K562 (cell line): Measurements from ENCODE around the gene HOXB7. TPM values are rescaled to one million over a fixed set of nuclear protein-coding genes. Genes with fewer than 3 reads are reported as not detected.

ENCODE experiments used
- ATAC-seq: fragments of 200-7000 bp; cut with Tn5 transposase; 3 replicates; pipeline ENCODE4 v1.9.1; 2020; ENCODE audit warnings: moderate library complexity
- BruUV-seq: library from RNA; stranded (reverse); fragments of 400-500 nt; replicated peaks from 2 replicates; lab custom pipeline; 2021; lab: Mats Ljungman, UMichigan
- CTCF ChIA-PET: fragments of 300-600 bp; formaldehyde crosslinking; extraction: SDS; loops from one replicate; lab custom pipeline; 2021; ENCODE audit warnings: low intra/inter-chr PET ratio; lab: Yijun Ruan, JAX
- POLR2A ChIA-PET: fragments of 300-600, 350-650 bp; sonication (Branson Sonifier 250); formaldehyde crosslinking; extraction: SDS; loops from one replicate; lab custom pipeline; 2021; ENCODE audit warnings: antibody characterized with exemption, inconsistent platforms; lab: Yijun Ruan, JAX
- DNase-seq, 4 experiments: peaks; one replicate each; pipeline versions ENCODE4 v3.0.0 to v3.0.0-alpha.2; 2011 to 2018; ENCODE audit warnings: low spot score in 3 of 4, mixed read lengths in 3 of 4; ENCODE audit errors: extremely low read depth in 1 of 4
- FAIRE-seq: peaks from 2 replicates; lab custom pipeline; 2011; peaks lifted over from hg19 to GRCh38; lab: Jason Lieb, UNC
- H2AFZ ChIP-seq: 2 replicates; pipeline ENCODE4 v1.6.0; 2011; ENCODE audit warnings: low read depth, low read length, control low read depth, inconsistent platforms
- H3K27ac ChIP-seq: fragments of 200-600 bp; 3 replicates; pipeline ENCODE4 v1.8.0; 2011; ENCODE audit warnings: low read depth, mild to moderate bottlenecking, control low read depth, inconsistent platforms, low read length, moderate library complexity, mixed read lengths; ENCODE audit errors: extremely low read depth
- H3K27me3 ChIP-seq, 2 experiments: fragments of 300-600 bp in 1 of 2; 2 replicates in 1 of 2; 3 replicates in 1 of 2; pipeline versions ENCODE4 v1.6.0 to v1.8.0; 2011; ENCODE audit warnings: inconsistent platforms in 2 of 2, low read length in 2 of 2, mild to moderate bottlenecking in 1 of 2, mixed read lengths in 1 of 2, moderate library complexity in 1 of 2; ENCODE audit not compliant: control insufficient read depth in 2 of 2, insufficient read depth in 2 of 2
- H3K36me3 ChIP-seq: fragments of 300-600 bp; 3 replicates; pipeline ENCODE4 v1.8.0; 2011; ENCODE audit warnings: mild to moderate bottlenecking, low read length, inconsistent platforms; ENCODE audit not compliant: control insufficient read depth, insufficient read depth
- H3K4me1 ChIP-seq, 2 experiments: fragments of 200-600 bp in 1 of 2; replicated peaks in 1 of 2; 2 replicates in 1 of 2; 3 replicates in 1 of 2; pipeline versions ENCODE4 v1.5.1 to v1.8.0; 2011; ENCODE audit warnings: inconsistent platforms in 2 of 2, low read length in 2 of 2, mild to moderate bottlenecking in 1 of 2, mixed read lengths in 1 of 2, moderate library complexity in 1 of 2; ENCODE audit not compliant: control insufficient read depth in 2 of 2, insufficient read depth in 2 of 2
- H3K4me2 ChIP-seq: 2 replicates; pipeline ENCODE4 v1.6.1; 2011; ENCODE audit warnings: low read length, control low read depth, inconsistent platforms, mixed read lengths; ENCODE audit not compliant: insufficient read depth
- H3K4me3 ChIP-seq: fragments of 200-600 bp; sonication (generic), shearing (Covaris generic); 2 replicates; pipeline ENCODE4 v1.5.1; 2016; ENCODE audit warnings: control low read depth, inconsistent platforms
- H3K79me2 ChIP-seq: fragments of 200-600 bp; 3 replicates; pipeline ENCODE4 v1.8.0; 2011; ENCODE audit warnings: low read length, inconsistent platforms; ENCODE audit not compliant: control insufficient read depth, insufficient read depth
- H3K9ac ChIP-seq, 2 experiments: 2 replicates each; pipeline versions ENCODE4 v1.6.0 to v1.6.1; 2011; ENCODE audit warnings: low read depth in 2 of 2, low read length in 2 of 2, control low read depth in 1 of 2, inconsistent platforms in 1 of 2, mild to moderate bottlenecking in 1 of 2, mixed read lengths in 1 of 2; ENCODE audit not compliant: insufficient read depth in 1 of 2
- H3K9me1 ChIP-seq: one replicate; pipeline ENCODE4 v1.6.0; 2011; ENCODE audit warnings: inconsistent platforms, mild to moderate bottlenecking, low read length, moderate library complexity; ENCODE audit not compliant: control insufficient read depth, insufficient read depth
- H3K9me3 ChIP-seq: replicated peaks from 2 replicates; pipeline ENCODE4 v1.5.1; 2011; ENCODE audit warnings: low read depth, low read length, inconsistent platforms; ENCODE audit not compliant: control insufficient read depth, insufficient read depth
- H4K20me1 ChIP-seq: replicated peaks from 2 replicates; pipeline ENCODE4 v1.6.1; 2011; ENCODE audit warnings: low read length, inconsistent platforms, mixed read lengths; ENCODE audit not compliant: control insufficient read depth, insufficient read depth
- CBFB ChIP-seq: sonication (generic); formaldehyde crosslinking; IDR thresholded peaks from 2 replicates; pipeline ENCODE4 v1.4.0; 2020; ENCODE audit warnings: mild to moderate bottlenecking, missing genetic modification reagents
- E2F8 ChIP-seq: fragments of 450-650 bp; IDR thresholded peaks from 2 replicates; pipeline ENCODE4 v1.7.1; 2018; ENCODE audit warnings: mild to moderate bottlenecking, low read depth; ENCODE audit not compliant: partially characterized antibody
- GATAD2B ChIP-seq: fragments of 450-650 bp; IDR thresholded peaks from 2 replicates; pipeline ENCODE4 v1.6.1; 2017; ENCODE audit warnings: mild to moderate bottlenecking, borderline replicate concordance
- HBP1 ChIP-seq: fragments of 450-650 bp; formaldehyde crosslinking; IDR thresholded peaks from 2 replicates; pipeline ENCODE4 v1.4.0; 2022; ENCODE audit warnings: missing genetic modification characterization
- ID3 ChIP-seq, 2 experiments: fragments of 250-450 bp in 1 of 2; fragments of 450-650 bp in 1 of 2; sonication (Bioruptor Pico) in 1 of 2; IDR thresholded peaks; 2 replicates each; pipeline versions ENCODE4 v1.6.1 to v1.8.0; 2016 to 2021; ENCODE audit warnings: mild to moderate bottlenecking in 2 of 2, moderate library complexity in 2 of 2, missing compliant biosample characterization in 1 of 2, missing genetic modification characterization in 1 of 2
- KLF10 ChIP-seq: fragments of 250-450 bp; sonication (Bioruptor Pico); IDR thresholded peaks from 2 replicates; pipeline ENCODE4 v1.6.1; 2021; ENCODE audit warnings: matching md5 sums
- RBFOX2 ChIP-seq: fragments of 200-400 bp; formaldehyde crosslinking; IDR thresholded peaks from 2 replicates; pipeline ENCODE4 v1.6.1; 2017; ENCODE audit warnings: low read depth, mild to moderate bottlenecking, low read length, moderate library complexity
- SIN3A ChIP-seq, 2 experiments: fragments of 150-350 bp in 1 of 2; IDR thresholded peaks; 2 replicates each; pipeline ENCODE4 v1.6.1; 2011 to 2016; ENCODE audit warnings: borderline replicate concordance in 2 of 2, low read depth in 2 of 2, low read length in 2 of 2, mild to moderate bottlenecking in 2 of 2, moderate library complexity in 2 of 2; ENCODE audit not compliant: control insufficient read depth in 1 of 2
- SUPT5H ChIP-seq: fragments of 450-650 bp; IDR thresholded peaks from 2 replicates; pipeline ENCODE4 v1.6.1; 2016
- TAF9B ChIP-seq: fragments of 450-650 bp; IDR thresholded peaks from 2 replicates; pipeline ENCODE4 v1.6.1; 2018; ENCODE audit warnings: mild to moderate bottlenecking; ENCODE audit not compliant: partially characterized antibody
- TCF3 ChIP-seq: sonication (generic); formaldehyde crosslinking; IDR thresholded peaks from 2 replicates; pipeline ENCODE4 v1.4.0; 2020; ENCODE audit warnings: mild to moderate bottlenecking, missing genetic modification reagents
- ZNF449 ChIP-seq: fragments of 250-450 bp; sonication (Bioruptor Pico); IDR thresholded peaks from 2 replicates; pipeline ENCODE4 v1.8.0; 2022; ENCODE audit warnings: moderate library complexity, mild to moderate bottlenecking, inconsistent platforms
- ZNF785 ChIP-seq: fragments of 250-450 bp; sonication (Bioruptor Pico); IDR thresholded peaks from 2 replicates; pipeline ENCODE4 v1.4.0; 2020; ENCODE audit warnings: mild to moderate bottlenecking
- WGBS: fragments of 100-300 bp; shearing (Covaris generic); methylation state at CpG from one replicate; pipeline ENCODE4 v1.1.6; 2016; ENCODE audit warnings: low coverage, mixed read lengths; ENCODE audit not compliant: insufficient coverage; ENCODE audit errors: missing lambda C conversion rate; 5-methylcytosine and 5-hydroxymethylcytosine counted together
- in situ Hi-C: fragments of 300-500 bp; cut with MboI; formaldehyde crosslinking; loops from 4 replicates; pipeline ENCODE4 v1.15.0; 2018; ENCODE audit warnings: inconsistent platforms, mixed read lengths
- intact Hi-C: fragments of 100-400 bp; cut with micrococcal nuclease; formaldehyde crosslinking; loops from 2 replicates; pipeline ENCODE4 v1.14.2; 2022
- polyA plus RNA-seq, 8 experiments: library from polyadenylated mRNA; depleted of rRNA in 4 of 8; stranded (reverse) in 5 of 8; unstranded in 3 of 8; fragments of >200 nt; fragmentation: Nextera tagmentation in 2 of 8; fragmentation: Illumina TruSeq in 1 of 8; extraction: Ambion mirVana in 2 of 8; extraction: Trizol in 1 of 8; gene quantifications; 2 replicates each; pipeline versions ENCODE4 v1.2.1 to v1.2.3, GENCODE V29; 2011 to 2014; ENCODE audit warnings: inconsistent platforms in 1 of 8, missing spikeins in 1 of 8
- total RNA-seq, 7 experiments: library from RNA; depleted of rRNA in 6 of 7; stranded (reverse); fragments of >200 nt in 6 of 7; fragmentation: Illumina TruSeq in 2 of 7; extraction: Trizol in 2 of 7; gene quantifications; 2 replicates each; pipeline versions ENCODE4 v1.2.1 to v1.2.3, GENCODE V29; 2011 to 2021; ENCODE audit warnings: low replicate concordance in 1 of 7

Gene HOXB7
- total and polyA plus RNA-seq, 9 of the 15 experiments (the other 6 are each of a cell fraction or from before 2014, with no cell fraction given), result 5.5 to 16.7 (median 8.3) TPM

GRCh38 chr17:48620461-48621139, 9.8 kb upstream of the HOXB7 start:
- Histone ChIP-seq H3K27me3 (no peaks in the 10 kb centered on the region), H3K9me1 (no peaks in the 10 kb centered on the region), H3K9me3 (no peaks in the 10 kb centered on the region), H3K79me2 (peaks cover 81% of the 10 kb centered on the region), H3K4me1 (peaks cover 50 to 55% of the 10 kb centered on the region in 2 experiments; a peak in 4 of 5 replicates), H4K20me1 (peaks cover 51% of the 10 kb centered on the region), H3K36me3 (peaks cover 49% of the 10 kb centered on the region), H3K9ac (peak overlapping the region; percentile 32 to 41; a peak in 2 of 4 replicates), H2AFZ (no peak overlapping the region), H3K4me3 (no peak overlapping the region), H3K4me2 (peak overlapping the region; percentile 50), H3K27ac (peak overlapping the region; percentile 72; the same call in 2 of the 3 replicates)
- in situ Hi-C loops, result loop anchor here (10.0 kb wide), 1 partner anchor 586 kb away; the partner anchor contains the start of gene COPZ2
- POLR2A ChIA-PET, result interaction anchor here (0.5 to 1.5 kb wide), 12 partner anchors 8 to 779 kb away, joined by 3 to 5 read pairs (median 3); partner anchors contain the start of gene SCRN2
- no peak for FAIRE-seq
- DNase-seq, result no peak
- WGBS, result 46% methylated on average over 2 of the region's 6 CpGs
- intact Hi-C loops, result no loop called here
- no TSS peak for BruUV-seq
- CTCF ChIA-PET, result interaction anchor here (0.6 kb wide), 1 partner anchor 467 kb away, joined by 4 read pairs; no protein-coding TSS in a partner anchor
- peak; percentile 20 for ATAC-seq
- peak; percentile 46; the same call in 1 of the 2 replicates for TF ChIP-seq RBFOX2
- TF ChIP-seq TAF9B, result no peak
- TF ChIP-seq ZNF449 (CRISPR knock-in tag), result no peak
- TF ChIP-seq ZNF785 (CRISPR knock-in tag), result no peak
- TF ChIP-seq ID3 (CRISPR knock-in tag; IDR thresholded peaks at IDR 0.05), result no peak
- no peak for TF ChIP-seq ID3 (tag; IDR thresholded peaks at IDR 0.05)
- TF ChIP-seq SUPT5H, result peak; percentile 51; the same call in 1 of the 2 replicates
- peak; percentile 58; the same call in 1 of the 2 replicates for TF ChIP-seq HBP1 (CRISPR knock-in tag)
- TF ChIP-seq SIN3A (IDR thresholded peaks at IDR 0.05; ENCODE audit: borderline replicate concordance in 2 of 2, control insufficient read depth in 1 of 2, low read depth in 2 of 2, low read length in 2 of 2), result peak in 1 of 2 experiments; percentile 2; a peak in 1 of 4 replicates
- no peak for TF ChIP-seq CBFB (CRISPR knock-in tag)
- TF ChIP-seq KLF10 (CRISPR knock-in tag), result peak; percentile 8; the same call in 1 of the 2 replicates
- peak; percentile 40 for TF ChIP-seq E2F8
- TF ChIP-seq TCF3 (CRISPR knock-in tag), result no peak
- TF ChIP-seq GATAD2B, result no peak
